Thyroid gland (tissue), 4 donors: ENCODE data around the gene HS6ST3. TPM values are rescaled to one million over a fixed set of nuclear protein-coding genes. Genes with fewer than 3 reads are reported as not detected.

Source experiments
- DNase-seq, 2 donors: peaks; one replicate each; pipeline ENCODE4 v3.0.0-alpha.2; 2019
- H3K27ac ChIP-seq, 3 donors: fragments of 200-600 bp; sonication (generic); 1 replicate in 2 of 3; 2 replicates in 1 of 3; pipeline ENCODE4 v1.5.1; 2016 to 2019; ENCODE audit warnings: mild to moderate bottlenecking in 1 of 3, moderate library complexity in 1 of 3
- H3K27me3 ChIP-seq: fragments of 200-600 bp; sonication (generic); one replicate; pipeline ENCODE4 v1.5.1; 2019
- H3K36me3 ChIP-seq, 2 donors: fragments of 200-600 bp; sonication (generic); one replicate each; pipeline ENCODE4 v1.5.1; 2016 to 2019
- H3K4me1 ChIP-seq, 2 donors: fragments of 200-600 bp; sonication (generic); one replicate each; pipeline ENCODE4 v1.5.1; 2017 to 2019
- H3K4me3 ChIP-seq, 3 donors: fragments of 200-600 bp; sonication (generic); replicated peaks in 1 of 3; 1 replicate in 2 of 3; 2 replicates in 1 of 3; pipeline ENCODE4 v1.5.1; 2016; ENCODE audit warnings: mild to moderate bottlenecking in 1 of 3
- H3K9me3 ChIP-seq: fragments of 200-600 bp; sonication (generic); one replicate; pipeline ENCODE4 v1.5.1; 2017
- POLR2A ChIP-seq, 2 donors: fragments of 450-650 bp; IDR thresholded peaks; one replicate each; pipeline ENCODE4 v1.6.1; 2017; ENCODE audit warnings: antibody characterized with exemption in 2 of 2, mild to moderate bottlenecking in 2 of 2, moderate library complexity in 1 of 2
- WGBS, 2 donors: methylation state at CpG; one replicate each; pipeline ENCODE4 v1.1.5; 2017; 5-methylcytosine and 5-hydroxymethylcytosine counted together
- intact Hi-C: fragments of 100-400 bp; cut with DNase I; formaldehyde crosslinking; loops from one replicate; pipeline ENCODE4 v1.15.1; 2023
- total RNA-seq, 4 donors: library from RNA; depleted of rRNA; stranded (reverse); fragments of >200 nt; gene quantifications; one replicate each; pipeline ENCODE4 v1.2.3, GENCODE V29; 2016
- TF ChIP-seq, protein P1 (sequence below), 6 experiments: fragments of 200-600 bp in 3 of 6; fragments of 450-650 bp in 3 of 6; sonication (generic) in 3 of 6; IDR thresholded peaks; one replicate each; pipeline ENCODE4 v1.5.1; 2016 to 2019; ENCODE audit warnings: antibody characterized with exemption in 6 of 6, mild to moderate bottlenecking in 2 of 6, inconsistent platforms in 1 of 6, moderate library complexity in 1 of 6

The HS6ST3 gene
- total RNA-seq, 4 donors from 2014 or later, result 2.0 to 5.8 (median 5.0) TPM

DNA sequence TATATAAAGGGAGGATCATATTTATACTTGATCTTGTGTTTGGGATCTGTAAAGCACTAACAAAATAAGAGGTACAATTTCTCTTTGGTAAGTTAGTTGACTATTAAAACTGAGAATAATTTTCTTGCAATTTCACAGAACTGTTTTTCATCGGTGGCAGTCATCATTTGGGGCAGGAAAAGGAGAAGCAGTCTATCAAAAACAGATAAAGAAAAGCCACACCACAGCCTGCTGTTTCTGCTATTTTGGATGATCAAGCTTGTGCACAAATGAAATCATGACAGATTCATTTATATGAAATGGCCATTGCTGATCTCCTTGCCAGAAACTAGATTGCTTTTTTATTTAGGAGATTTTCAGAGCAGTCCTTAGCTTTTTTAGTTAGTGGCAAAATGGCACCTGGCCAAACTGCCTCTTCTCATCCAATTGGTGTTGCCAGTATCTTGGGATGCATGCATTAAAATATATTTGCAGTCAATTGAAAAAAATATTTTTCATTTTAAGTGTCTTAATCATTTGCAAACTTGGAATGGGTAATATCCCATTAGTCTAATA is 326.0 kb downstream of the HS6ST3 start:
- 78 to 85% methylated on average over 1 of the region's 1 CpG for WGBS, 2 donors
- no peak overlapping the region for H3K4me3 ChIP-seq
- intact Hi-C loops, result no loop called here
- no peak overlapping the region for H3K27ac ChIP-seq
- no peak for DNase-seq
- no peaks in the 10 kb centered on the region for H3K4me1 ChIP-seq
- no peaks in the 10 kb centered on the region for H3K36me3 ChIP-seq
- H3K27me3 ChIP-seq, result no peaks in the 10 kb centered on the region
- TF ChIP-seq, protein P1, sequence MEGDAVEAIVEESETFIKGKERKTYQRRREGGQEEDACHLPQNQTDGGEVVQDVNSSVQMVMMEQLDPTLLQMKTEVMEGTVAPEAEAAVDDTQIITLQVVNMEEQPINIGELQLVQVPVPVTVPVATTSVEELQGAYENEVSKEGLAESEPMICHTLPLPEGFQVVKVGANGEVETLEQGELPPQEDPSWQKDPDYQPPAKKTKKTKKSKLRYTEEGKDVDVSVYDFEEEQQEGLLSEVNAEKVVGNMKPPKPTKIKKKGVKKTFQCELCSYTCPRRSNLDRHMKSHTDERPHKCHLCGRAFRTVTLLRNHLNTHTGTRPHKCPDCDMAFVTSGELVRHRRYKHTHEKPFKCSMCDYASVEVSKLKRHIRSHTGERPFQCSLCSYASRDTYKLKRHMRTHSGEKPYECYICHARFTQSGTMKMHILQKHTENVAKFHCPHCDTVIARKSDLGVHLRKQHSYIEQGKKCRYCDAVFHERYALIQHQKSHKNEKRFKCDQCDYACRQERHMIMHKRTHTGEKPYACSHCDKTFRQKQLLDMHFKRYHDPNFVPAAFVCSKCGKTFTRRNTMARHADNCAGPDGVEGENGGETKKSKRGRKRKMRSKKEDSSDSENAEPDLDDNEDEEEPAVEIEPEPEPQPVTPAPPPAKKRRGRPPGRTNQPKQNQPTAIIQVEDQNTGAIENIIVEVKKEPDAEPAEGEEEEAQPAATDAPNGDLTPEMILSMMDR (IDR thresholded peaks at IDR 0.05), result no peak
- no peak for TF ChIP-seq POLR2A (IDR thresholded peaks at IDR 0.05)
- no peaks in the 10 kb centered on the region for H3K9me3 ChIP-seq

GRCh38 chr13:96417939-96418685 is 328.2 kb downstream of the HS6ST3 start:
- WGBS, 2 donors, result 89 to 90% methylated on average over 6 of the region's 6 CpGs
- Histone ChIP-seq H3K36me3 (no peaks in the 10 kb centered on the region), H3K27ac (no peak overlapping the region), H3K9me3 (no peaks in the 10 kb centered on the region), H3K27me3 (no peaks in the 10 kb centered on the region), H3K4me1 (no peaks in the 10 kb centered on the region), H3K4me3 (no peak overlapping the region)
- DNase-seq, result no peak
- intact Hi-C loops, result no loop called here
- no peak for TF ChIP-seq POLR2A (IDR thresholded peaks at IDR 0.05)
- TF ChIP-seq, protein P1 (IDR thresholded peaks at IDR 0.05), result no peak

DNA sequence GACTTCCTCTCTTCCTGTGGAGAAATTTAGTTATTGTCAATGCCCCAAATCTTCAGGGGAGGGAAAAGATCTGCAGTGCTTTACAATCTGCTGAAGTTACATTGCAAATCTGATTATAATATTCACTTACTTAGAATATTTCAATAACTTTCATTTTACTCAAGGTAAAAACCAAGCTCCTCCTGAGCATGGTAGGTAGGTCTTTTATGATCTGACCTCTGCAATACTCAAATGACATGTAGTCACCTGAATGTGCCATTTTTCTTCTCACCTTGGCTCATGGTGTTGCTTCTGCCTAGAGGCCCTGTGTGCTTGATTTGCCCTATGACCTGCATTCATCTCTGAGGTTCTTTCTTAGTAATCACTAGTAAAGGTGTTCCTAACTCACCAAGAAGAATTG is 331.4 kb downstream of the HS6ST3 start:
- Histone ChIP-seq H3K4me3 (no peak overlapping the region), H3K36me3 (no peaks in the 10 kb centered on the region), H3K27me3 (no peaks in the 10 kb centered on the region), H3K27ac (no peak overlapping the region), H3K4me1 (no peaks in the 10 kb centered on the region), H3K9me3 (no peaks in the 10 kb centered on the region)
- intact Hi-C loops, result no loop called here
- DNase-seq, result no peak
- TF ChIP-seq POLR2A (IDR thresholded peaks at IDR 0.05), result no peak
- TF ChIP-seq, protein P1 (IDR thresholded peaks at IDR 0.05), result no peak

DNA sequence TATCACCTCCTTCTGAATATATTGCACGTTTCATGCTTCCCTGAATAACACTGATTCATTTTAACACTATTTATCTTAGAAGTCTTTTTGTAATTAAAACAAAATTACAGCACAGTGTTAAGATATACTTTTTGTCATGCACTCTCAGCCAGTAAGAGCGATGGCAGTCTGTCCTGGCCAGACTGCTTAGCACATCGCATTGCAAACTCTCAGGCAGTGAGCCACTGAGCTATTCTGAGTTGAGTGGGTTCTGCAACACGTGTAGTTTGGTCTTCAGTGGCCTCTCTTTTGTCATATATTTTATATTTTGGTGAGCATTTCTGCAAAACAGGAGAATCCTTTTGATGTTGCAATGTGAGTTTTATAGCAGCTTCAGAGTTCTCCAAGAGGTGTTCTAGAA is 332.1 kb downstream of the HS6ST3 start:
- 76 to 84% methylated on average over 4 of the region's 4 CpGs for WGBS, 2 donors
- intact Hi-C loops, result no loop called here
- no peak overlapping the region for H3K4me3 ChIP-seq
- no peak for DNase-seq
- TF ChIP-seq, protein P1 (IDR thresholded peaks at IDR 0.05), result no peak
- TF ChIP-seq POLR2A (IDR thresholded peaks at IDR 0.05), result no peak
- no peaks in the 10 kb centered on the region for H3K27me3 ChIP-seq
- no peak overlapping the region for H3K27ac ChIP-seq
- H3K9me3 ChIP-seq, result no peaks in the 10 kb centered on the region
- no peaks in the 10 kb centered on the region for H3K4me1 ChIP-seq
- no peaks in the 10 kb centered on the region for H3K36me3 ChIP-seq

DNA sequence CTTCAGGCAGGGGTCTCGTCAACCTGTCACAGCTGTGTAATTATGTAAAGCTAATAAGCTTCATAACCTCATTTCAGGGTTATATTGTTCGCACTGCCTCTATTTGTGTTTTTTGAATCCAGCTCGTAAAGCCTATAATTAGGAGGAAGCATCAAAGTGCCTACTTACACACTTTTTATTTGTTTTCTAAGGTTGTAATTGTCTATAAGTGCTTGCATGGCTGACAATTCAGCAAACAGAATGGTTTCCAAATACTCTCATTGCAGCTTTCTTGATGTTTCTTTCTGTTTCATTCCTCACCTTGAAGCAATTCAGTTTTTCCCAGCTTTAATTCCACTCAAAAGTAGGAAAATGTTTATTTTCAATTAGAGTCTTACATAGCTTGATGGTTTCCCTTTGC is 336.3 kb downstream of the HS6ST3 start:
- Histone ChIP-seq H3K9me3 (no peaks in the 10 kb centered on the region), H3K4me3 (no peak overlapping the region), H3K36me3 (no peaks in the 10 kb centered on the region), H3K27ac (no peak overlapping the region), H3K4me1 (no peaks in the 10 kb centered on the region), H3K27me3 (no peaks in the 10 kb centered on the region)
- no peak for DNase-seq
- TF ChIP-seq POLR2A (IDR thresholded peaks at IDR 0.05), result no peak
- TF ChIP-seq, protein P1 (IDR thresholded peaks at IDR 0.05), result no peak
- 89 to 91% methylated on average over 3 of the region's 3 CpGs for WGBS, 2 donors
- intact Hi-C loops, result no loop called here
